HuH-7.5 (cell line): ENCODE data around the gene MBD3.
"Not testable (repeated sequence)": the region's sequence is repeated elsewhere in the genome, so short reads cannot be mapped to it uniquely, and the experiment has no call there.

Source experiments
- DNase-seq: peaks from one replicate; pipeline ENCODE4 v3.0.0; 2011; ENCODE audit warnings: low spot score

Gene MBD3, protein sequence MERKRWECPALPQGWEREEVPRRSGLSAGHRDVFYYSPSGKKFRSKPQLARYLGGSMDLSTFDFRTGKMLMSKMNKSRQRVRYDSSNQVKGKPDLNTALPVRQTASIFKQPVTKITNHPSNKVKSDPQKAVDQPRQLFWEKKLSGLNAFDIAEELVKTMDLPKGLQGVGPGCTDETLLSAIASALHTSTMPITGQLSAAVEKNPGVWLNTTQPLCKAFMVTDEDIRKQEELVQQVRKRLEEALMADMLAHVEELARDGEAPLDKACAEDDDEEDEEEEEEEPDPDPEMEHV

DNA sequence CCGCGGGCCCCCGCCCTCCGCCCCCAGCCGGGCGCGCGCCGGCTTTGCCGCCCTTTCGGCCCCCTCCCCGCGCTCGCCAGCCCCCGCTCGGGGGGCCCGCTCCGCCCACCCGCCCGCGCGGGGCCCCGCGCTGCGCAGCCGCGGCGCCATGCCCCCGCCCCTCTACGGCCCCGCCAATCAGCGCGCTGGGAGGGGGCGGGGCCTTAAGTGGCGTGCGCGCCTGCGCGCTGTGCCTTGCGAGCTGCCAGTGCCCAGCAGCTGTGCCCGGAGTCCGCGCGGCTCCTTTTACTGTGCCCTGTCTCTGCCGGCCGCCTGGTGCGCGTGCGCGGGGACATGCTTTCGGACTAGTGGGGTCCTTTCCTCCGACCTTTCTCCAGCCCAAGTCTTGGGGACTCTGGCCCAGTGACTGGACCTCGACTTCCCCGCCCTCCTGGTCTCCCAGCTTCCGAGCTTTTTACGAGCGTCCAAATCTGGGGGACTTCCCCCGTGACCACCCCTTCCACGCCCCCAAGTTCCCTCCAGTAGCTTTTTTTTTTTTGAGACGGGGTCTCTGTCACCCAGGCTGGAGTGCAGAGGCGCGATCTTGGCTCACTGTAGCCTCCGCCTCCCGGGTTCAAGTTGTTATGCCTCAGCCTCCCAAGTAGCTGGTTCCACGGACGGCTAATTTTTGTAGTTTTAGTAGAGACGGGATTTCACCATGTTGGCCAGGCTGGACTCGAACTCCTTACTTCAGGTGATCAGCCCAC, at the start of gene MBD3:
Gene MBD3, minus strand, starts transcription at position 111 of the 746 bp plus-strand sequence. CDS start 234 bp downstream, outside the sequence.
- peak; percentile 97 for DNase-seq

DNA sequence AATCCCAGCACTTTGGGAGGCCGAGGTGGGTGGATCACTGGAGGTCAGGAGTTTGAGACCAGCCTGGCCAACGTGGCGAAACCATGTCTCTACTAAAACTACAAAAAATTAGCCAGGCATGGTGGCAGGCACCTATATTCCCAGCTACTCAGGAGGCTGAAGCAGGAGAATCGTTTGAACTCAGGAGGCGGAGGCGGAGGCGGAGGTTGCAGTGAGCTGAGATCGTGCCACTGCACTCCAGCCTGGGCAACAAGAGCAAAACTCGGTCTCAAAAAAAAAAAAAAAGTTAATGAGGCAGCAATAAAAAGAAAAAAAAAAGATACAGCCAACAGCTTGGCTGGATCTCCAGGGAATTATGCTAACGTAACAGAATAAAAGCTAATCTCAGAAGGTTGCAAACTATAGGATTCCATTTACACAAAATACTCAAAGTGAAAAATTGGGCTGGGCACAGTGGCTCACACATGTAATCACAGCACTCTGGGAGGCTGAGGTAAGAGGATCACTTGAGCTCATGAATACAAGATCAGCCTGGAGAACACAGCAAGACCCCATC, 48.3 kb upstream of the MBD3 start:
- not testable (repeated sequence) for DNase-seq

DNA sequence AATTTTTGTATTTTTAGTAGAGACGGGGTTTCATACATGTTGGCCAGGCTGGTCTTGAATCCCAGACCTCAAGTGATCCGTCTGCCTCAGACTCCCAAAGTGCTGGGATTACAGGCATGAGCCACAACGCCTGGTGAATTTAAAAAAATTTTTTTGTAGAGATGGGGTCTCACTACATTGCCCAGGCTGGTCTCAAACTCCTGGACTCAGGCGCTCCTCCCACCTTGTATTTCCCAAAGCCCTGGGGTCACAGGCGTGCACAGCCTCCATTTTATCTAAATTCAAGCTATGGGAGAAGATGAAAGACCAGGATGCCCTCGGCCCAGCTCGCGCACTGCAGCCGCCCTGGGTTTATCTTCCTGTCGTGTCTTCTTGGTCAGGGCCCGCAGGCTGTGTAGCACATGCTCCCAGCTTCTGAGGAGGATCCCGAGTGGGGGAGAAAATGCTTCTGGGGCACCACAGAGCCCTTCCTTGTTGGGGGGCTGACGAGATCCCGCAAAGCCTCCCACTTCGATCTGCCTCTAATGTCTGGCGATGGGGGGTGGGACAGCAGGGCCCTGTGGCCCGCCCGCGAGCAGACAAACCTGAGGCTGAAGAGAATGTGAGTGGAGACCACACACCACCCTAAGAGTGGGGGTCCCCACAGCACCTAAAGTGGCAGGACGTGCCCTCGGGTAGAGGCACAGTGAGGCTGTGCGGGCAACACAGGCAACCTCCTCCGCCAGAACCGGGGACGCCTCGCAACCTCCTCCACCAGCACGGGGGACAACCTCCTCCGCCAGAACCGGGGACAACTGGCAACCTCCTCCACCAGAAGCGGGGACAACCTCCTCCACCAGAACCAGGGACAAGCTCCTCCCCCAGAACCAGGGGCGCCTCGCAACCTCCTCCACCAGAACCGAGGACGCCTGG, 43.9 kb upstream of the MBD3 start:
- DNase-seq, result no peak

DNA sequence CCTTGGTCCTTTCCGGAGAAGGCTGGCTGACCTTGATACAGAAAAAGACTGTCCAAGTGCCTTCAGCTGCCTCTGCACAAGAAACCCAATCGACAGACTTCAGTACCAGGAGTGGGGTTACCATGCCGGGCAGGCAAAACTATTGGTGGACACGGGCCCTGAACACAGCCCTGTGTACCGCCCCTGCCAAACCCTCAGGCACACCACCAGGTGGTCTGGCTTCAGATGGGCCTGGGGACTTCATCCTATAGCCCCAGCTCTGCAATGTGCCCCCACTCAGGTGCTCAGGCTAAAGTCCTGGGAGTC, 42.2 kb upstream of the MBD3 start:
- no peak for DNase-seq

DNA sequence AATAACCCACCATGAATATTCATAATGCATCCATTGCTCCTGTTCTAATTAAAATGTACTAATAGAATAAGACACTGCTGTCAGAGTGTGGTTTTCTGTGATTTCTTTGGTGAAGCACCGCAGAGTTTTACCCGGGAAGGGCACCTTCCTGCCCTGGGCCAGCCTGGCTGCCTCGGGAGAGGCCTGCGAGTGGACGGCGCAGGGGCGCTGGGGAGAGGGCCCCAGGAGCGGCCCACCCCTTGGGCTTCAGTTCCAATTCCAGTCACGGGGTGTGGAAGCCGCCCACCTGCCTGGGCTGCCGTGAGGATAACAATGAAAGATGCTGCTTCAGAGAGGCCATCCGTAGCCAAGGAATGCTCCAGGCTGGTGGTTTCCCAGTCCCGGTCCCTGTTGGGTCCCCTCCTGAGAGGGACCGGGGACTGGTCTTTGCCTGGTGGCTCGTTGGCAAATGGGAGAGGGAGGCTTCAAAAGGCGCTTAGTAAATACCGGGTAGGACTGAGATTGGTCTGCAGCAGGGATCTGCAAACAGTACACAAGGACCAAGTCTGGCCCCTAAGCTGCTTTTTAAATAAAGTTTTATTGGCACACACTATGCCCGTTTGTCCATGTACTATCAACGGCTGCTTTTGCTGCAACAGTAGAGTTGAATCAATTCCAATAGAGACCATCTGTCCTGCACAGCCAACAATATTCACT, 41.7 kb upstream of the MBD3 start:
- DNase-seq, result no peak

DNA sequence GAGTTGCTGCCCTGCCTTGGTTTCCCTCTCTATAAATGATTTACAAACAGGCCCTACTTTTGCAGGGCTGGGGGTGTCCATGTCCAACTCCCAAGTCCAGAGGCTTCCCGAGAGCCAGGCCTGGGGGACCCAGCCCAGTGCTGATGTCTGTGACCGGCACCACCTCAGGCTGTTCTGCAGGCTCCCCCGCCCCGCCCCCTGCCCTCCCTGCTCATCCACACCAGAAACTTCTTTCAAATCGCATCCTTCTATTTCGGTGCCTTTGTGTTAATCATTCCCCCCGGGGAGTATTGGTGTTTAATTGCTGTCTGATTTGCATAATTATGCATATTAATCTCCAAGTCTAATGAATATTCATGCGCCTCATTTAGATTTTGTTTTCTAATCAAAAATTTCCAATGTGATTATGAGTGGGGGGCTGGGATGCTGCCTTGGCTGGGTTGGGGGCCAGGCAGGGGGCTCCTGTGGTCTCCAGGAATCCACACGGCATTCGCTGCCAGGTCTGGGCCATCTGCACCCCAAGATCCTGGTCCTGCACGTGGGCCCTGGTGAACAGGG, 40.7 kb upstream of the MBD3 start:
- DNase-seq, result no peak

DNA sequence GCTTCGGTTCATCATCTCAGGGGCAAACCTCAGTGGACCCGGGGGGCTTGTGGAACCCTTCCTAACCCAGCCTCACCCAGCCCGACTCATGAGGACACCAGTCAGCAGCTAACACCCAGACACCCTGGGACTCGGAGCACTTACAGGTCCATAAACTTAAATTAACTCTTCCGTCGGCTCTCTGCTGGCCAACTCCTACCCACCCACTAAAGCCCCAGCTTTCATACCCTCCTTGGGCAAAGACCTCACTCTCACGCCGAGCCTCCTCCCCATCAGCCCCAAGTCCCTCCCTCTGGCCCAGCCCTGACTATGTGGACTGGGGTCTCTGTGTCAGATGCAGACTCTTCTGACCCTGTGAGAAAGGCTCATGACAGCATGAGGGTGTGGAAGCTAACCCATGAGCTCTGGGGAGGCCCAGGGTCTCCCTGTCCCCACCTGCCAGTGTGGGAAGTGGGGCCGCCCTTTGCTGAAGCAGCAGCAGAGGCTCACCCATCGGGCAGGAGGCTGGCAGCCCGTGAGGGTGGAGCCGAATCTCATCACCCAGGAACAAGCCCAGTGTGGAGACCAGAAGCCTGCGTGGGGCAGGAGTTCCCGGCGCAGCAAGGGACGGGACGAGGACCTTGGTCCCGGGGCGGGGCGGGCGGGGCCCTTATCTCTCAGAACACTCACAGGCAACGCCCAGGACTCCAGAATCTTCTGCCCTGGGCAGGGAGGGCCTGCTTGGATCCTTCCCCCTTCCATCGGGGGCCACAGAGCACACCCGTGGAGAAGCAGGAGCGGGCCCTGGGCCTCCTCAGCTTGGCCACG, 40.0 kb upstream of the MBD3 start:
- DNase-seq, result no peak

DNA sequence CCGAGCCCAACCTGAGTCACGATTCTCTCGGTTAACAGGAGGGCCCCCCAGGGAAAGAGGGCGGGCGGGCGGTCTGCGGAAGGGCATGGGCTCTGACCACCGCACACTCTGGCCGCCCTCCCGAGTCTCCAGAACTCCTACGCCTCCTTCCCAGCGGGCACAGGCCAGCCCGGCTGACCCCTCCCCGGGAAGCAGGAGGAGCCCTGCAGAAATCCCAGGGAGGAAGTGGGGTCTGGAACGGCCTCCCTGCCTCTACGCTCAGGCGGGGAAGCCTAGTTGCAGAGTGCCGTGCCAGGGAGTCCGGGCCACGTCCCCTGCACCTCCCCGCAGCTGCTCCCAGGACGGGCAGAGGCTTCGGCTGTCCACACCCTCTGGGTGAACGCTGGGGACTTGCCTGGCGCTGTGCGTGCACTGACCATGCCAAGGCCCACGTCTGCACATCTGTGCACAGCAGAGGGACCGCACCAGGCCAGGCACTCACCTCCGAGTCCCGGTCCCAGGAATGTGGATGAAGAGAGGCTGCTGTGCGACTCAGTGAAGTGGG, 39.0 kb upstream of the MBD3 start:
- DNase-seq, result no peak

DNA sequence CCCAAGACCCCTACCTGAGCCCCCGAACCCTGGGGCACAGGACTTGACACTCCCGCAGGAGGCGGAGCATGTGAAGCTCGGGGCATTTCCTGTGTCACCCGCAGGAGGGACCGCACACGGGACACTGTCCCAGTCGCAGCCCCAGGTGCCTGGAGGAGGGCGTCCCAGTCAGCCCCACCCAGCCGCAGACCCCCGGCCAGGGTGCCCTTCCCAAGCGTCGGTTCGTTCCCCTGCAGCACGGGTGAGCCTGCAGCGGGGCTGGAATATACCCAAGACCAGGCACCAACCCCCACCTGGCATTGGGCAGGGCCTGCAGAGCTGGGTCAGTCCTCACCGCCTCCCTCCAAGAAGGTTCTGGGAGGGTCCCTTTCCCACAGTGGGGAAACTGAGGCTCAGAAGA, 38.1 kb upstream of the MBD3 start:
- no peak for DNase-seq

DNA sequence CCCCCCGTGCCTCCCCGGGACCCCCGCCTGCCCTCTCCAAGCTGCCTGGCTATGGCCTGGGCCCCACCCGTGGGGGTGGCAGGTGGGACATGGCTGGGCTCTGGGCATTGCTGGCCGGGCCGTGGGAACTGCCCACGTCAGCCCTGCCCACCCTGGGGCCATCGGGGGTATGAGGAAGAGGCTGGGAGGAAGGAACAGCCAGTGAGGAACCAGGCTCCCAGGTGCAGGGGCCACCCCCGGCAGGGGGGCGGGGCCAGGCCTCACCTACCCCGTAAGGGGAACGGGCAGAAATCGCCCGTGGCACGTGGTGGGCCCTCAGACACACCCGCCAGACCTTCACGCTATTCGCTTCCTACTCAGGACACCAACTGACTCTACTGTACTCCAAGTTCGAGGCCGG, 37.3 kb upstream of the MBD3 start:
- DNase-seq, result no peak

DNA sequence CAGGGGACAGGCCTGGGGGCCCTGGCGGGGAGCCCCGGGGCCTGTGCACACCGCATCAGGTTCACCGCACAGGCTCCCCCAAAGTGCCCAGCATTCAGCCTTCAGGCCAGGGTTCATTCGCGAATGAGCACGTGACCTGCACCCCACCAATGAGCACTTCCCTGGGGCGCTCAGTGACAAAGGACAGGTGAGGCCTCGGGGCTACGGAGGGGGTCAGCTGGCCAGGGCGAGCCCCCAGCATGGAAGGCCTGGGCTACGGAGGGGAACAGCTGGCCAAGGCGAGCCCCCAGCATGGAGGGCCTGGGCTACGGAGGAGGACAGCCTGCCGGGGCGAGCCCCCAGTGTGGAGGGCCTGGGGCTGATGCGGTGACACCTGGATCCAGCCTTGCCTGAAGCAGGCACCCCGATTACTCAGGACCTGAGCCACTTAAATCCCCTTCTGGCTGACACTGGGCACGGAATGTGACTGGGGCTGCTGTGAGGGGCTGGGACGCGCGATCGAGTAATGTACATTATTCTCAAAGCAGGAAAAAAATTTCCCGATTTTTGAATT, 36.7 kb upstream of the MBD3 start:
- DNase-seq, result no peak

DNA sequence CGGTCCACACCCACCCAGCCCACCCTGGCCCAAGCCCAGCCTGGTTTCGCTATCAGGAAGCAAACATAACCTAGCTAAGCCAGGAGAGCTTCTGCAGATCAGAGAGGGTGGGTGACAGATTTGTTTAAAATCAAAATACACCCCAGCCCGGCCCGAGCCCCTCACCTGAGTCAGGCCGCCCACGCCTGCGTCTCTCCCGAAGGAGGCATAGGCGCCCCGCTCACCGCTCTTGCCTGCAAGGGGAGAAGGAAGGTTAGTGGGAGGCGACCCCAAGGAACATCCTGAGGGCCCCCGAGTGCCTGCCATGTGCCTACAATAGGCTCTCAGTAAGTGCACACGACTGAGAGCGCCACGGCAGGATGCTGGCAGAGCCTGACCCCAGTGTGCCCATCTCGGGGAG, 34.5 kb upstream of the MBD3 start:
- DNase-seq, result no peak

DNA sequence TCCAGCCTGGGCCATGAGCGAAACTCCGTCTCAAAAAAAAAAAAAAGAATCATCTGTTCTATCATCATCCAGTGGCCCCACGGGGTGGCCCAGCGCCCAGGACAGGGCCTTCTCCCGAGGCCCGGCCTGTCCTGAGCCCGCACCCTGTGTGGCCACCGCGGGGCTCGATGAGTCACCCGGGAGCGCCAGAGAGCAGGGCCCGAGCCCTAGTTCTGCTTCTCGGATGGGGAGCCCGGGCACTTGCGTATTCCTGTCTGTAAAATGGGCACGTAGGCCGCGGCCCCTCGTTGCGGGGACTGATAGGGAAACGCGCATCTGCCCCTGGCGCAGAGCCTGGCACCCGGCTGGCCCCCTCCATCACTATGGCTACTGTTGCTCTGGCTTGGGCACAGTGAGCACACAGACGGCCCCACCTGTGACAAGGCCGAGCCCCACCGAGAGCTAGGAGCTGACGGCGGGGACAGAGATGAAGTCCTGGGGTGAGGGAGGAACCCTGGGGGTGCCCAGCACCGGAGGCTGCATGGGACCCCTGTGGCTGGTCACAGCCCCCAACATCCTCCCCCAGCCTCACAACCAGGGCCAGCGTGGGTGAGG, 33.8 kb upstream of the MBD3 start:
- no peak for DNase-seq

DNA sequence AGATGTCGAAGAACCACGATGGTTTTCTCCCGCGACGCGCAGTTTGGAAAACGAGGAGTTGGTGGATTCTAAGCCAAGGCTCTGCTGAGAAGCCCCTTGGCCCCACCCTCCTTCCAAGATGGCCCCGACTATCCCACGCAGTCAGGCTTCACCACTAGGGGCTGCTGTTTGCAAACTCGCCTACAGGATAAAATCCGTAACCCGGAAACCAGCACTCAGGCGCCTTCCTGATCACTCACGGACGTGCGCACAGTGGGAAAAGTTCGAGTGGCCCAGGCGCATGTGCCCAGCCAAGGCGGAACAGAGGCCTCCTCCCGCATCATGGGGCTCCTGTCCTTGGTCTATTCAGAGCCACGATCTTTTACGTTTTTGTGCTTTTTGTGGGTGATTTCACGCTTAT, 31.8 kb upstream of the MBD3 start:
- DNase-seq, result peak; percentile 82

DNA sequence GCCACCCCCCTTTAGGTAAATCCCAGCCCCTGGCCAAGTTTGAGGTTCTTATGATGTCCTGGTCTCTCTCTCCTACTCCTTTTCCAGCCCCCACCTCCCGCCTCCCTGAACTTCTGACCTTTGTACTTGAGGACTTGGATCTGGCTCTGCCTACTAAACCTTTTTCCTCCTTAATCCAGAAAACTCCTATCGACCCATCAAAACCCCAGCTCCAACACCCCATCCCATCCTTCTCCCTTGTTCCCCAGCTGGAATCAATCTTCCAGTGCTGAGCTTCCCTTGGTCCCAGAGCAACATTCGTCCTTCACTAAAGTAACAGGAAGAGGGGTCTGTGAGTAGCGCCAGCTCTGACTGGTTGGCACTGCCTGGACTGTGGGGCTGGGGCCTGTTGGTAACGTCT, 29.9 kb upstream of the MBD3 start:
- no peak for DNase-seq

DNA sequence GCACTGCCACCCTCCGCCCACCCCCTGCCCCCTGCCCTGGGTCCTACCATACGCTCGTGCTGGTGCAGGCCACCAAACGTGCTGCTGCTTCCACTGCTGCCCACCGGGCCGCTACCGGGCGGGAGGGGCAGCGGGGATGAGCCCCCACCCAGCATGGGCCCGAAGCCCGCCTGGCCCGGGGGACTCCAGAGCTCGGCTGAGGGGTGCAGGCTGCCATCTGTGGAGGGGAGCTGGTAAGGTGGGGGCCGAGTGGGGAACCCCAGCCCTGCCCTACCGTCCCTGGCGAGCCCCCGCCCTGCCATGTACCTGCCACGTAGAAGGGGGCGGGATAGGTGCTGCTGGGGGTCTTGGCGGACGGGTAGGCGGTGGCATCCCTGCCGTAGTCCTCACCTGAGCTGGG, 29.3 kb upstream of the MBD3 start:
- DNase-seq, result no peak

DNA sequence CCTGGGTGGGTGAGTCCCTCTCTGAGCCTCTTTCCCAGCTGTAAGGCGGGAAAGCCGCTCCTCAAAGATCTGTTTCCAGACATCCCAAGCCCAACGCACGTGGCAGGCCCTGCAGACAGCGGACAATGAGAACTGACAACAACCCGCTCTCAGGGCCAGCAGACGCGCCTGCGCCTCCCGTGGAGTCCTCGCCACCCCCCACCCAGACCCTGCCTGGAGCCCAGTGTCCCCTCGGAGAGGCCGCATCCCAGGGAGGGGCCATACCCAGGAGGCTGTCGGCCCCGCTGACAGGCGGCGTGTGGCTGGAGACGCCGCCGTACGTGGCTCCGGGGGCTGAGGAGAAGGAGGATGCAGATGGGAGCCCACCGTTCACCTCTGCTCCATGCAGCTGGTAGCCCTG, 28.9 kb upstream of the MBD3 start:
- no peak for DNase-seq

DNA sequence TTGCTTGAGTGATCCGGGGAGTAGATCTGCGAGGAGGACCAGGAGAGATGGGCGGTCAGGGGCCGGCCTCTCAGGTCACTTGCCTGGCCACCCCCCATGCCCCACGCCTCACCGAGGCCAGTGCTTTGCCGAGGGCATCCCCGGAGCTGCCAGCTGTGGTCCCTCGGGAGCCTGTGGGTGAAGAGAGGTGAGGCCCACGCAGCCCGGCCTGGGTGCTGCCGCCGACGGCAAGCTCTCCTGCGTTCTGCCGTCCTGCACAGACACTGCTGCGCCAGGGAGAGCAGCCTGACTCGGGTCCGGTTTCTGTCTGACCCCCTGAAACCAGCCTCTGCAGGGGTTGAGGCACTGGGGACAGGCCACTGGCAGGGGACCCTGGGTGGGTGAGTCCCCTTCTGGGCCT, 28.4 kb upstream of the MBD3 start:
- DNase-seq, result no peak

DNA sequence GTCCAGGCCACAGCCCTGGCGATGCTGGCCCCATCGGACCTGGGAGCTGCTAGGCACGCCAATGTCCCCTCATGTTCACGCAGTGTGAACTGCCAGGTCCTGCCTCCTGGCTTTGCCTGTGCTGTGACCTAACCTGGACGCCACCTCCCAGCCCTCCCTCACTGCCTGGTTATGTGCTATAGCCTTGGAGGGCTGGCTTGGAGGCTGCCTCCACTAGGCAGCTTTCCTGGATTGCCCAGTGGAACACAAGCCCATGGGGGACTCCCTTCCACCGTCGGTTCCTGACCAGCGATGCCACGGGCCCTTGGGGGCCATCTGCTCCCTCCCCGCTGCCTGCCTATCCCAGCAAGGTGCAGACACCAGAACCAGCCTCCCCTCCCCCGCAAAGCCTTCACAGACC, 27.8 kb upstream of the MBD3 start:
- DNase-seq, result no peak

DNA sequence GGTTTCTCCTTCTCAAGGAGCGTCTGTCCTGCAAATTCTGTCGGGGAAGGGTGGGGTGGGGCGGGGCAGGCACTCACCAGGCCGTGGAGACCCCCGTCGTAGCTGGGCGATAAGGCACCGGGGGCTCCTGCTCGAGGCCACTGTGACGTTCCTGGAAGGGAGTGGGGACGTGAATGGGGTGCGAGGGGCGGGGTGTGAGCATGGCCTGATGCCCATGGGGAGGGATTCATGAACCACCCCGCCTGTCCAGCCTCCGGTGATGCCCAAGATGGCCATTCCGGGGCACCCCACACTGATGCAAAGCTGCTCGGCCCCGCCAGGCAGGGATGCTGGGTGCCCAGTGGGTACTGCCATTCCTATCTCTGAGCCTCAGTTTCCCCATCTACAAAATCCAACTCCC, 27.0 kb upstream of the MBD3 start:
- no peak for DNase-seq
